Esophagus muscularis mucosa (tissue), 3 donors: ENCODE results near the gene PDE8A.

Source experiments
- CTCF ChIP-seq, 3 experiments: fragments of 200-600 bp in 2 of 3; fragments of 450-650 bp in 1 of 3; sonication (generic) in 2 of 3; IDR thresholded peaks; one replicate each; pipeline ENCODE4 v1.5.1; 2017 to 2019; ENCODE audit warnings: antibody characterized with exemption in 3 of 3, mild to moderate bottlenecking in 2 of 3, moderate library complexity in 1 of 3
- POLR2A ChIP-seq: fragments of 450-650 bp; IDR thresholded peaks from one replicate; pipeline ENCODE4 v1.6.1; 2017; ENCODE audit warnings: antibody characterized with exemption, moderate library complexity, mild to moderate bottlenecking, low read depth
- POLR2AphosphoS5 ChIP-seq, 2 donors: sonication (generic); formaldehyde crosslinking; IDR thresholded peaks; one replicate each; pipeline ENCODE4 v1.6.1; 2017; ENCODE audit warnings: antibody characterized with exemption in 2 of 2

- TF ChIP-seq POLR2A: no peak
- no peak for TF ChIP-seq CTCF (IDR thresholded peaks at IDR 0.05)
- no peak for TF ChIP-seq POLR2AphosphoS5 (IDR thresholded peaks at IDR 0.05)
Observed at GRCh38 chr15:85026304-85027032, 44.8 kb downstream of the PDE8A start.
